Measurements from ENCODE around the gene SLC44A3. TPM values are rescaled to one million over a fixed set of nuclear protein-coding genes. Genes with fewer than 3 reads are reported as not detected.

Gene SLC44A3
- total RNA-seq, 1 donor from 2014 or later, result 19.5 TPM

DNA sequence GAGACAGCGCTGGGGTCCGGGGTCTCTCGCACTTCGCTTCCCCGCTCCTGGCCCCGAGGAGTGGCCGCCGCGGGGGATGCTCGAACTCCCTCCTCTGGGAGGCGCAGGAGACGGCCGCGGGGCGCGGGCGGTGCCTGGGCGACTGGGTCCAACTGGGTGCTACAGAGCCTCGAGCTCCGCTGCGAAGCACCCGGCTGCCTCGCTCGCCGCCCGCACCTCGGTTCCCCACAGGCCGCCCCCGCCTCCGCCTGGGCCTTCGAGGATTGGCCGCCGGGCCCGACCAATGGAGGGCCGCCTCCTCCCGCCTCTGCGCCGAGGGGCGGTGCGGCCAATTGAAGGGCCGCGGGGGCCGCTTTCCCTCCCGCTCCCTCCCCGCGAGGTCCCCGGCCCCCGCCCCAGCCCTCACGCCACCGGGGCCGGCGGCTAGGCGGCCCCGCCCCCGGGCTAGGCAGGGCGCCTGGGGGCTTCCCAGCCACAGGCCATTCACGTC is 106.8 kb downstream of the SLC44A3 start, which contains the start of gene CNN3:
TSS of gene CNN3 (minus strand) at position 196 of the 490 bp plus-strand sequence. CDS start 216 bp downstream, outside the sequence.
- peaks cover 48% of the 10 kb centered on the region for H3K4me1 Mint-ChIP-seq (ENCODE audit: unreplicated experiment)
- TF ChIP-seq, protein P1, sequence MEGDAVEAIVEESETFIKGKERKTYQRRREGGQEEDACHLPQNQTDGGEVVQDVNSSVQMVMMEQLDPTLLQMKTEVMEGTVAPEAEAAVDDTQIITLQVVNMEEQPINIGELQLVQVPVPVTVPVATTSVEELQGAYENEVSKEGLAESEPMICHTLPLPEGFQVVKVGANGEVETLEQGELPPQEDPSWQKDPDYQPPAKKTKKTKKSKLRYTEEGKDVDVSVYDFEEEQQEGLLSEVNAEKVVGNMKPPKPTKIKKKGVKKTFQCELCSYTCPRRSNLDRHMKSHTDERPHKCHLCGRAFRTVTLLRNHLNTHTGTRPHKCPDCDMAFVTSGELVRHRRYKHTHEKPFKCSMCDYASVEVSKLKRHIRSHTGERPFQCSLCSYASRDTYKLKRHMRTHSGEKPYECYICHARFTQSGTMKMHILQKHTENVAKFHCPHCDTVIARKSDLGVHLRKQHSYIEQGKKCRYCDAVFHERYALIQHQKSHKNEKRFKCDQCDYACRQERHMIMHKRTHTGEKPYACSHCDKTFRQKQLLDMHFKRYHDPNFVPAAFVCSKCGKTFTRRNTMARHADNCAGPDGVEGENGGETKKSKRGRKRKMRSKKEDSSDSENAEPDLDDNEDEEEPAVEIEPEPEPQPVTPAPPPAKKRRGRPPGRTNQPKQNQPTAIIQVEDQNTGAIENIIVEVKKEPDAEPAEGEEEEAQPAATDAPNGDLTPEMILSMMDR (conservative IDR thresholded peaks at IDR 0.05), result no peak
- H3K9me3 Mint-ChIP-seq, result no peaks in the 10 kb centered on the region
- H3K4me3 Mint-ChIP-seq, result peak within 1 kb of the TSS; percentile 100
- H3K27ac Mint-ChIP-seq, result peak within 1 kb of the TSS; percentile 100
- H3K27me3 Mint-ChIP-seq, result peaks cover 4% of the 10 kb centered on the region
- H3K36me3 Mint-ChIP-seq, result peaks cover 12% of the 10 kb centered on the region
- DNase-seq (ENCODE audit: extremely low spot score, unreplicated experiment), result peak; percentile 94

- TF ChIP-seq, protein P1 (conservative IDR thresholded peaks at IDR 0.05), result no peak
- H3K4me3 Mint-ChIP-seq, result peak overlapping the region; percentile 97
- peaks cover 48% of the 10 kb centered on the region for H3K4me1 Mint-ChIP-seq (ENCODE audit: unreplicated experiment)
Observed at GRCh38 chr1:94927405-94928175, 107.4 kb downstream of the SLC44A3 start.

GRCh38 chr1:94928293-94928939 is 108.3 kb downstream of the SLC44A3 start:
- Mint-ChIP-seq H3K4me1 (ENCODE audit: unreplicated experiment) (peaks cover 41% of the 10 kb centered on the region), H3K27me3 (peaks cover 4% of the 10 kb centered on the region), H3K9me3 (no peaks in the 10 kb centered on the region), H3K36me3 (peaks cover 12% of the 10 kb centered on the region), H3K27ac (peak overlapping the region; percentile 95), H3K4me3 (peak overlapping the region; percentile 97)
- TF ChIP-seq, protein P1 (conservative IDR thresholded peaks at IDR 0.05), result no peak
- DNase-seq (ENCODE audit: extremely low spot score, unreplicated experiment), result no peak

More at GRCh38 chr1:94927405-94928175, 107.4 kb downstream of the SLC44A3 start:
- Mint-ChIP-seq H3K27ac (peak overlapping the region; percentile 95), H3K36me3 (peaks cover 12% of the 10 kb centered on the region), H3K27me3 (peaks cover 4% of the 10 kb centered on the region), H3K9me3 (no peaks in the 10 kb centered on the region)
- DNase-seq (ENCODE audit: extremely low spot score, unreplicated experiment), result no peak

- no peak overlapping the region for H3K27ac Mint-ChIP-seq
Observed at GRCh38 chr1:94929351-94930217, 109.4 kb downstream of the SLC44A3 start.

More at GRCh38 chr1:94929351-94930217, 109.4 kb downstream of the SLC44A3 start:
- no peaks in the 10 kb centered on the region for H3K9me3 Mint-ChIP-seq
- H3K36me3 Mint-ChIP-seq, result peaks cover 10% of the 10 kb centered on the region
- H3K27me3 Mint-ChIP-seq, result peaks cover 4% of the 10 kb centered on the region
- H3K4me1 Mint-ChIP-seq (ENCODE audit: unreplicated experiment), result peaks cover 29% of the 10 kb centered on the region
- DNase-seq (ENCODE audit: extremely low spot score, unreplicated experiment), result no peak
- peak overlapping the region; percentile 97 for H3K4me3 Mint-ChIP-seq
- TF ChIP-seq, protein P1 (conservative IDR thresholded peaks at IDR 0.05), result no peak

Measured in type B pancreatic cell (in vitro differentiated cells).